ENCODE data around the gene PLOD1. TPM values are rescaled to one million over a fixed set of nuclear protein-coding genes. Genes with fewer than 3 reads are reported as not detected.

PLOD1 gene
- total RNA-seq, 1 donor from 2014 or later: 477 TPM

DNA sequence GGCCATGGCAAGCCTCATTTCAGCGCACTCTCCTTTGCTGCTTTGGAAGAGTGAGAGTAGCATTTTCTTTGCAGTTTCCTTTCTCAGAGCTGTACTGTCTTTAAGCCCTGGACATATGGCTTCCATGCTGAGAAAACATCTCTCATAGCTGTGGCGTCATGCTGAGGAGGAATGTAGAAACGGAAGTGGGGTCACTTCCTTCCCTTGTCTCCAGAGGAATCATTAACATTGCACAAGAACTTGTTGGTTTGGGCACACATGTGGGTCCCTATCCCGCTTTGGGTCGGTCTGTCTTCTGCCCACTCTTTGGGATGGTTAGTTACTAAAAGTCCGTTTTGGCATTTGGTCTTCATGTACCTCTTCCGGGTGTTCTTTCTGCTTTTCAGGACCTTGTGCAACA is 51.3 kb downstream of the PLOD1 start:
- TF ChIP-seq, protein P1, sequence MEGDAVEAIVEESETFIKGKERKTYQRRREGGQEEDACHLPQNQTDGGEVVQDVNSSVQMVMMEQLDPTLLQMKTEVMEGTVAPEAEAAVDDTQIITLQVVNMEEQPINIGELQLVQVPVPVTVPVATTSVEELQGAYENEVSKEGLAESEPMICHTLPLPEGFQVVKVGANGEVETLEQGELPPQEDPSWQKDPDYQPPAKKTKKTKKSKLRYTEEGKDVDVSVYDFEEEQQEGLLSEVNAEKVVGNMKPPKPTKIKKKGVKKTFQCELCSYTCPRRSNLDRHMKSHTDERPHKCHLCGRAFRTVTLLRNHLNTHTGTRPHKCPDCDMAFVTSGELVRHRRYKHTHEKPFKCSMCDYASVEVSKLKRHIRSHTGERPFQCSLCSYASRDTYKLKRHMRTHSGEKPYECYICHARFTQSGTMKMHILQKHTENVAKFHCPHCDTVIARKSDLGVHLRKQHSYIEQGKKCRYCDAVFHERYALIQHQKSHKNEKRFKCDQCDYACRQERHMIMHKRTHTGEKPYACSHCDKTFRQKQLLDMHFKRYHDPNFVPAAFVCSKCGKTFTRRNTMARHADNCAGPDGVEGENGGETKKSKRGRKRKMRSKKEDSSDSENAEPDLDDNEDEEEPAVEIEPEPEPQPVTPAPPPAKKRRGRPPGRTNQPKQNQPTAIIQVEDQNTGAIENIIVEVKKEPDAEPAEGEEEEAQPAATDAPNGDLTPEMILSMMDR (IDR thresholded peaks at IDR 0.05): no peak
- H3K4me3 Mint-ChIP-seq (ENCODE audit: unreplicated experiment): no peak overlapping the region

DNA sequence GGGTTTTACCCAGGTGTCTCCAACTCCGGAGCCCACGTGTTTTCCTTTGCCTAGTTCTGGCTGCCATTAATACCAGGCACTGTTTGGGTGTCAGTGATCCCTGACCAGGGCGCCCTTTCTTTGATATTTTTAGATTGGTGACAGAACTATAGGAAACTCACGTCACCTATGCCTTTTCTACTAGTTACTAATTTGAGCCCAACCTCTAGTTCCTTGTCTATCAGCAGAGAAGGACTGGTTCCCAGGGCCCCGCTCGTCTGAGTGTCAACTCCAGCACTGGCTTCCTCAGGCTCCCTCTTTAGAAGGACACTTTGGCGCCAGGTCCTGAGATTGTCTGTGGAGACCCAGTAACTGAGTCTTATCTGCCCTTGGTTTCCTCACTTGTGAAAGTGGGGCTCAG is 55.2 kb downstream of the PLOD1 start:
- Mint-ChIP-seq H3K4me3 (ENCODE audit: unreplicated experiment) (no peak overlapping the region), H3K4me1 (ENCODE audit: low read depth) (peaks cover 14% of the 10 kb centered on the region), H3K27me3 (ENCODE audit: low read depth) (no peaks in the 10 kb centered on the region), H3K9me3 (ENCODE audit: low read depth) (no peaks in the 10 kb centered on the region), H3K27ac (ENCODE audit: unreplicated experiment) (no peak overlapping the region), H3K36me3 (ENCODE audit: low read depth) (peaks cover 22% of the 10 kb centered on the region)
- no peak for DNase-seq (ENCODE audit: low spot score)
- TF ChIP-seq, protein P1 (IDR thresholded peaks at IDR 0.05): no peak

More for the DNA sequence above, 51.3 kb downstream of the PLOD1 start:
- no peak for DNase-seq (ENCODE audit: low spot score)
- Mint-ChIP-seq H3K27me3 (ENCODE audit: low read depth) (no peaks in the 10 kb centered on the region), H3K27ac (ENCODE audit: unreplicated experiment) (peak overlapping the region; percentile 8), H3K9me3 (ENCODE audit: low read depth) (no peaks in the 10 kb centered on the region), H3K36me3 (ENCODE audit: low read depth) (peaks cover 18% of the 10 kb centered on the region), H3K4me1 (ENCODE audit: low read depth) (peaks cover 42% of the 10 kb centered on the region)

DNA sequence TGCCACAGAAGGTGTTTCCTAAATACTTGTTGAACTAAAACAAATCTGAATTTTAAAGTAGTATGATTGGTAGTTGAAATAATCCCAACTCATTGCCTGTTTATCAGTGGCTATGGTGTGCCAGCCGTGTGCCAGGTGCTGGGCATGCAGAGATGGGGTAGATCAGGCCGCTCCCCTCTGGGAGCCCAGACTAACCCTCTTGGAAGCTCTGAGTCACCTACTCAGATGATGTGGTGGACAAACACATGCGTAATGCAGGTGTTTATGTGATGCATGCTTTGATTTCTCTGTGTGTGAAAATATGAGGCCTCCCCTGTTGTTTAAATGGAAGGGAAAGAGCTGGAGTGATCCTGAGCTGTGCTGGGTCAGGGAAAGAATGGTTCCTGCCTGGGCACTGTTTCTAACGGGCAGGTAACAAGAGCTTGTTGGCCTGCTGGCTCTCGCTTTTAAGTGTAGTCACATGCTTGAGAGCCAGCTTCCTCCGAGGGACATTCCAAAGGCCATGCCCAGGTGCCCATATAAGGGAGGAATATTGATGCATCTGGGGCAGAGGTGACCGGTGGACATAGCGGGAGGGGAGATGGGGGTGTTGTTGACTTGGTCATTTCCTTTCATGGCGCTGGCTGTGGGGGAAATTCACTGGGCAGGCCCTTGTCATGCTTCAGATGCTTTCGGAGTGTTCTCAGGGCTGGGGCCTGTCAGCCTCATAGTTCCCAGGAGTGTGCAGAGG is 56.0 kb downstream of the PLOD1 start:
- no peak for DNase-seq (ENCODE audit: low spot score)
- no peaks in the 10 kb centered on the region for H3K27me3 Mint-ChIP-seq (ENCODE audit: low read depth)
- H3K9me3 Mint-ChIP-seq (ENCODE audit: low read depth): no peaks in the 10 kb centered on the region
- no peak overlapping the region for H3K4me3 Mint-ChIP-seq (ENCODE audit: unreplicated experiment)
- TF ChIP-seq, protein P1 (IDR thresholded peaks at IDR 0.05): no peak
- peak overlapping the region; percentile 14 for H3K27ac Mint-ChIP-seq (ENCODE audit: unreplicated experiment)
- H3K4me1 Mint-ChIP-seq (ENCODE audit: low read depth): peaks cover 12% of the 10 kb centered on the region
- H3K36me3 Mint-ChIP-seq (ENCODE audit: low read depth): peaks cover 23% of the 10 kb centered on the region

DNA sequence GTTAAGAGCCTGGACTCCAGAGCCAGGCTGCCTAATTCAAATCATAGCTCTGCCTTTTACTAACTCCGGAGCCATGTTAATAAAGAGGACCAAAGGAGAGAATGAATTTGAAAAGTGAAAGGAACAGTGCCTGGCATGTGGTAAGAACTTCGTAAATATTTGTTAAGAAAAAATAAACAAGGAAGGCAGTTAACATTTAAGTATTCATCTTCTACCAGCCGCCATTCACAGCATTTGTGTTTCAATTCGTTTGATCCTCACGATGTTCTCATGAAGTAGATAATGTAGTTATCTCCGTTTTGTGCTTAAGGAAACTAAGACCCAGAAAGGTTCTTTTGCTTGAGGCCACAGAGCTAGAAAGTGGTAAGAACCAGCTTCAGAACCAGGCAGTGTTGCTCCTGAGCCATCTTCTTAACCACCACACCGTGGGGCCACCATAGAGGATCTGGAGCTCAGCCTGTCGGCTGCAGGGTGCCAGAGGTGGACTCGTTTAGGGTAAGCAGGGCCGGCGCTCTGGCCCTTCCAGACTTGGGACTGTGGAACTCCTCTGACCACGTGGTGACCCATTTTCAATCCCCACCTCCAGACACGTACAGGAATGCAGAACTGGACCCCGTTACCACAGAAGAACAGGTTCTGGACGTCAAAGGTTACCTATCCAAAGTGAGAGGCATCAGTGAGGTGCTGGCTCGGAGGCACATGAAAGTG is 57.6 kb downstream of the PLOD1 start:
- no peak for DNase-seq (ENCODE audit: low spot score)
- H3K27me3 Mint-ChIP-seq (ENCODE audit: low read depth): no peaks in the 10 kb centered on the region
- peaks cover 5% of the 10 kb centered on the region for H3K4me1 Mint-ChIP-seq (ENCODE audit: low read depth)
- no peak overlapping the region for H3K4me3 Mint-ChIP-seq (ENCODE audit: unreplicated experiment)
- H3K9me3 Mint-ChIP-seq (ENCODE audit: low read depth): no peaks in the 10 kb centered on the region
- no peak overlapping the region for H3K27ac Mint-ChIP-seq (ENCODE audit: unreplicated experiment)
- TF ChIP-seq, protein P1 (IDR thresholded peaks at IDR 0.05): no peak
- H3K36me3 Mint-ChIP-seq (ENCODE audit: low read depth): peaks cover 29% of the 10 kb centered on the region

DNA sequence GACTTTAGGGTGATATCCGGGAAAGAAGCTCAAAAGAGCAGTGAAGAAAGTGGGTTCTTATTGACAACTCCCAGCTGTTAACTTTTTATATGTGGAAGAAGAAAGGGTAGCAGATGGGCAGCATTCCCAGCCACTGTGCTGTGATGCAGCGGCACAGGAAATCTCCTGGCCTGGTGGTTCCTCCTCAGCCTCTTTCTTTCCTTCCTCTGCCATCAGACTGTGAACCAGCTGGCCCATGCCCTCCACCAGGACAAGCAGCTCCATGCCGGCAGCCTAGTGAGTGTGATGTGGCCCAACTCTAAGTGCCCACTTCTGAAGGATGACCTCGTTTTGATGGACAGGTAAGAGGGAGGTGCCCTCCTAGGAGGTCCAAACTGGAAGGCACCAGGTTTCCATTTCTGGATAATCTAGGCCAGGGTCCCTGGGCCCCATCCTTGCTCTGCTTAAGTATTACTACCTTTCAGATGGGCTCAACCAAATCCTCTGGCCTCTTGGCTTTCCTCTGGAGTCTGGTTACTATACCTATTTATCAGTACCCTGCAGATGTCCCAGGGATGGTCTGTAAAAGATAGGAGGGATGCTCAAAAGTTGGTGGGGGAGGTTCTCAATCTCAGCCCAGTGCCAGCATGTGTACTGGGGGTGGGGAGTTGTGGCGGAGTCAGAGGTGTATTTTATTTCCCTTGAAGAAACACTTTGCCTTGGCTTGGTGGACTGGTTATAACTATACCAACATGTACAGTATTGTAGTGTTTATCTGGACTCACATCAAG is 62.7 kb downstream of the PLOD1 start:
- TF ChIP-seq, protein P1 (IDR thresholded peaks at IDR 0.05): no peak
- no peaks in the 10 kb centered on the region for H3K4me1 Mint-ChIP-seq (ENCODE audit: low read depth)
- H3K36me3 Mint-ChIP-seq (ENCODE audit: low read depth): peaks cover 30% of the 10 kb centered on the region

More for the DNA sequence above, 62.7 kb downstream of the PLOD1 start:
- H3K27me3 Mint-ChIP-seq (ENCODE audit: low read depth): no peaks in the 10 kb centered on the region
- no peak overlapping the region for H3K4me3 Mint-ChIP-seq (ENCODE audit: unreplicated experiment)
- H3K27ac Mint-ChIP-seq (ENCODE audit: unreplicated experiment): no peak overlapping the region
- DNase-seq (ENCODE audit: low spot score): no peak
- H3K9me3 Mint-ChIP-seq (ENCODE audit: low read depth): no peaks in the 10 kb centered on the region

All from chondrocyte (in vitro differentiated cells).